ENCODE measurements around the gene CCSER2. TPM values are rescaled to one million over a fixed set of nuclear protein-coding genes. Genes with fewer than 3 reads are reported as not detected.
"Not testable (repeated sequence)": the region's sequence is repeated elsewhere in the genome, so short reads cannot be mapped to it uniquely, and the experiment has no call there.

CCSER2 gene
- total RNA-seq: 10 to 100 TPM; 26.4 to 48.3 (median 31.7) TPM

- Histone ChIP-seq H3K9me3 (no peaks in the 10 kb centered on the region), H3K27ac (peak within 1 kb of the TSS; percentile 84 to 99 (median 93)), H3K36me3 (no peaks in the 10 kb centered on the region), H3K4me1 (peaks cover 10 to 33% (median 11%) of the 10 kb centered on the region in 3 donors), H3K27me3 (no peaks in the 10 kb centered on the region), H3K4me3 (peak within 1 kb of the TSS; percentile 64 to 98 (median 85))
- WGBS, 2 donors: 0% methylated on average over 5 to 11 of the region's 104 CpGs
- DNase-seq: peak; percentile 70
- peak in 3 of 4 donors; percentile 45 to 92 (median 72) for TF ChIP-seq POLR2A (IDR thresholded peaks at IDR 0.05)
- peak in 1 of 6 experiments; percentile 18 for TF ChIP-seq CTCF (IDR thresholded peaks at IDR 0.05)
- intact Hi-C loops (cut with DNase I): no loop called here
Measured at GRCh38 chr10:84328418-84329195, at the start of gene CCSER2. Gene CCSER2, plus strand, starts transcription at chr10:84328589. Its CDS starts 42,464 bp downstream, at chr10:84371053.

- H3K4me3 ChIP-seq; DNase-seq; H3K36me3 ChIP-seq; H3K4me1 ChIP-seq; intact Hi-C loops (cut with DNase I); H3K9me3 ChIP-seq; H3K27ac ChIP-seq: not testable (repeated sequence)
- 69 to 77% methylated on average over 18 to 19 of the region's 31 CpGs for WGBS, 2 donors
- H3K27me3 ChIP-seq: peaks cover 0 to 13% (median 0%) of the 10 kb centered on the region in 4 donors
Measured at GRCh38 chr10:84279876-84280475, 48.4 kb upstream of the CCSER2 start.

- Histone ChIP-seq H3K36me3 (no peaks in the 10 kb centered on the region), H3K4me1 (no peaks in the 10 kb centered on the region), H3K4me3 (no peak overlapping the region), H3K27me3 (no peaks in the 10 kb centered on the region), H3K27ac (no peak overlapping the region), H3K9me3 (no peaks in the 10 kb centered on the region)
- DNase-seq: no peak
- intact Hi-C loops (cut with DNase I): no loop called here
- no peak for TF ChIP-seq CTCF (IDR thresholded peaks at IDR 0.05)
- TF ChIP-seq POLR2A (IDR thresholded peaks at IDR 0.05): no peak
Measured at GRCh38 chr10:84286695-84287094, 41.7 kb upstream of the CCSER2 start.

- intact Hi-C loops (cut with DNase I): no loop called here
- Histone ChIP-seq H3K4me1 (no peaks in the 10 kb centered on the region), H3K4me3 (no peak overlapping the region), H3K36me3 (no peaks in the 10 kb centered on the region), H3K27ac (no peak overlapping the region), H3K9me3 (no peaks in the 10 kb centered on the region), H3K27me3 (no peaks in the 10 kb centered on the region)
- no peak for TF ChIP-seq POLR2A (IDR thresholded peaks at IDR 0.05)
- TF ChIP-seq CTCF (IDR thresholded peaks at IDR 0.05): no peak
- 81 to 91% methylated on average over 1 of the region's 1 CpG for WGBS, 2 donors
- no peak for DNase-seq
Measured at GRCh38 chr10:84288151-84288550, 40.2 kb upstream of the CCSER2 start.

GRCh38 chr10:84289521-84290200 is 38.7 kb upstream of the CCSER2 start:
- H3K36me3 ChIP-seq: no peaks in the 10 kb centered on the region
- no peak for TF ChIP-seq CTCF (IDR thresholded peaks at IDR 0.05)
- no peak for TF ChIP-seq POLR2A (IDR thresholded peaks at IDR 0.05)
- no peaks in the 10 kb centered on the region for H3K4me1 ChIP-seq
- H3K27ac ChIP-seq: no peak overlapping the region
- no peak for DNase-seq
- no peak overlapping the region for H3K4me3 ChIP-seq
- H3K27me3 ChIP-seq: no peaks in the 10 kb centered on the region
- intact Hi-C loops (cut with DNase I): no loop called here
- no peaks in the 10 kb centered on the region for H3K9me3 ChIP-seq
- WGBS, 2 donors: 61 to 69% methylated on average over 1 of the region's 1 CpG

All from esophagus squamous epithelium (tissue), 5 donors.